ENCODE data around the gene USP14. TPM values are rescaled to one million over a fixed set of nuclear protein-coding genes. Genes with fewer than 3 reads are reported as not detected.
A peak's percentile ranks its signal among the peaks of the same experiment; 100 is the strongest.

Gene USP14
- polyA plus RNA-seq, 3 donors, result 8.1 to 22.4 (median 17.5) TPM

- TF ChIP-seq CTCF (IDR thresholded peaks at IDR 0.05), result no peak
- no peaks in the 10 kb centered on the region for H3K27me3 ChIP-seq (ENCODE audit: control insufficient read depth in 2 of 2, insufficient read depth in 2 of 2, low read length in 2 of 2)
- H3K9ac ChIP-seq (ENCODE audit: insufficient read depth, low read length, poor library complexity, severe bottlenecking), result peak overlapping the region; percentile 90
- Mint-ChIP-seq H3K4me3 (peak overlapping the region; percentile 94 to 98), H3K36me3 (peaks cover 13 to 23% of the 10 kb centered on the region in 2 donors), H3K4me1 (peaks cover 21% of the 10 kb centered on the region), H3K27me3 (ENCODE audit: low read depth in 3 of 3) (peaks cover 0 to 1% (median 0%) of the 10 kb centered on the region in 3 donors), H3K9me3 (no peaks in the 10 kb centered on the region), H3K27ac (peak overlapping the region; percentile 88 to 95 (median 93))
- peak overlapping the region; percentile 80 for H3K4me2 ChIP-seq (replicated peaks; ENCODE audit: extremely low read depth, low read length, poor library complexity, severe bottlenecking)
- peaks cover 9 to 12% of the 10 kb centered on the region in 2 donors for H3K36me3 ChIP-seq (replicated peaks in 1 of 2; ENCODE audit: control insufficient read depth in 1 of 2, insufficient read depth in 2 of 2, low read length in 2 of 2)
- WGBS (ENCODE audit: insufficient coverage), result 0% methylated on average over 20 of the region's 23 CpGs
- H3K27ac ChIP-seq (ENCODE audit: low read depth in 1 of 2, low read length in 2 of 2), result peak overlapping the region; percentile 26 to 81
- H3K4me1 ChIP-seq (ENCODE audit: control insufficient read depth in 1 of 2, insufficient read depth in 2 of 2, low read length in 2 of 2), result peaks cover 10 to 16% of the 10 kb centered on the region in 2 donors
- peaks cover 49% of the 10 kb centered on the region for H3K79me2 ChIP-seq (ENCODE audit: insufficient read depth, low read length)
- DNase-seq, result peak; percentile 1 to 12 (median 4)
- intact Hi-C loops (cut with micrococcal nuclease), result no loop called here
- peak overlapping the region; percentile 51 to 93 (median 89) for H3K4me3 ChIP-seq (replicated peaks in 1 of 3; ENCODE audit: low read depth in 2 of 3, low read length in 3 of 3)
- H2AFZ ChIP-seq (ENCODE audit: insufficient read depth, low read depth, low read length, poor library complexity, severe bottlenecking), result peak overlapping the region; percentile 86
- H4K20me1 ChIP-seq (ENCODE audit: insufficient read depth, low read length), result peaks cover 3% of the 10 kb centered on the region
- no peaks in the 10 kb centered on the region for H3K9me3 ChIP-seq (replicated peaks in 1 of 2; ENCODE audit: control insufficient read depth in 1 of 2, insufficient read depth in 1 of 2, low read length in 2 of 2)
Observed at GRCh38 chr18:159037-159652, 788 bp downstream of the USP14 start.

GRCh38 chr18:159933-160332, 1.6 kb downstream of the USP14 start:
- Mint-ChIP-seq H3K4me3 (no peak overlapping the region), H3K9me3 (no peaks in the 10 kb centered on the region), H3K4me1 (peaks cover 21% of the 10 kb centered on the region), H3K27ac (peak overlapping the region in 1 of 7 donors; percentile 95), H3K27me3 (ENCODE audit: low read depth in 3 of 3) (no peaks in the 10 kb centered on the region), H3K36me3 (peaks cover 17 to 30% of the 10 kb centered on the region in 2 donors)
- Histone ChIP-seq H3K9ac (ENCODE audit: insufficient read depth, low read length, poor library complexity, severe bottlenecking) (no peak overlapping the region), H3K36me3 (replicated peaks in 1 of 2; ENCODE audit: control insufficient read depth in 1 of 2, insufficient read depth in 2 of 2, low read length in 2 of 2) (peaks cover 15 to 20% of the 10 kb centered on the region in 2 donors), H3K9me3 (replicated peaks in 1 of 2; ENCODE audit: control insufficient read depth in 1 of 2, insufficient read depth in 1 of 2, low read length in 2 of 2) (no peaks in the 10 kb centered on the region), H4K20me1 (ENCODE audit: insufficient read depth, low read length) (peaks cover 3% of the 10 kb centered on the region), H3K4me1 (ENCODE audit: control insufficient read depth in 1 of 2, insufficient read depth in 2 of 2, low read length in 2 of 2) (peaks cover 10 to 16% of the 10 kb centered on the region in 2 donors), H3K27me3 (ENCODE audit: control insufficient read depth in 2 of 2, insufficient read depth in 2 of 2, low read length in 2 of 2) (no peaks in the 10 kb centered on the region), H2AFZ (ENCODE audit: insufficient read depth, low read depth, low read length, poor library complexity, severe bottlenecking) (no peak overlapping the region), H3K79me2 (ENCODE audit: insufficient read depth, low read length) (peaks cover 49% of the 10 kb centered on the region), H3K4me3 (replicated peaks in 1 of 3; ENCODE audit: low read depth in 2 of 3, low read length in 3 of 3) (peak overlapping the region in 1 of 3 experiments; percentile 89), H3K27ac (ENCODE audit: low read depth in 1 of 2, low read length in 2 of 2) (peak overlapping the region in 1 of 2 donors; percentile 81), H3K4me2 (replicated peaks; ENCODE audit: extremely low read depth, low read length, poor library complexity, severe bottlenecking) (peak overlapping the region; percentile 80)
- no peak for DNase-seq
- intact Hi-C loops (cut with micrococcal nuclease), result no loop called here
- WGBS (ENCODE audit: insufficient coverage), result 96% methylated on average over 4 of the region's 15 CpGs
- no peak for TF ChIP-seq CTCF (IDR thresholded peaks at IDR 0.05)
